AG10803 (cell line): ENCODE data around the gene GRM8.

Source experiments
- DNase-seq: peaks from one replicate; pipeline ENCODE4 v3.0.0; 2010; ENCODE audit warnings: low read depth
- H3K4me3 ChIP-seq: 2 replicates; pipeline ENCODE4 v1.5.1; 2011; ENCODE audit warnings: mild to moderate bottlenecking, low read length, control low read depth
- CTCF ChIP-seq: conservative IDR thresholded peaks from 2 replicates; pipeline ENCODE4 v1.5.1; 2011; ENCODE audit warnings: mild to moderate bottlenecking, low read length, control low read depth, inconsistent platforms

Gene GRM8

GRCh38 chr7:126978865-126979264 is 273.9 kb downstream of the GRM8 start:
- no peak for TF ChIP-seq CTCF
- no peak for DNase-seq
- no peak overlapping the region for H3K4me3 ChIP-seq

- H3K4me3 ChIP-seq, result no peak overlapping the region
- no peak for TF ChIP-seq CTCF
- DNase-seq, result no peak
These were observed 279.7 kb downstream of the GRM8 start for GRCh38 chr7:126973066-126973465.

GRCh38 chr7:126972571-126972970 is 280.2 kb downstream of the GRM8 start:
- H3K4me3 ChIP-seq, result no peak overlapping the region
- TF ChIP-seq CTCF, result no peak
- DNase-seq, result no peak

GRCh38 chr7:126959649-126960048 is 293.1 kb downstream of the GRM8 start:
- no peak for TF ChIP-seq CTCF
- H3K4me3 ChIP-seq, result no peak overlapping the region
- no peak for DNase-seq

GRCh38 chr7:126958367-126958766 is 294.4 kb downstream of the GRM8 start:
- H3K4me3 ChIP-seq, result no peak overlapping the region
- DNase-seq, result no peak
- no peak for TF ChIP-seq CTCF

- no peak overlapping the region for H3K4me3 ChIP-seq
- DNase-seq, result no peak
- TF ChIP-seq CTCF, result no peak
These were observed 295.3 kb downstream of the GRM8 start for GRCh38 chr7:126957443-126957842.

GRCh38 chr7:126953461-126953860 is 299.3 kb downstream of the GRM8 start:
- TF ChIP-seq CTCF, result no peak

More at GRCh38 chr7:126953461-126953860, 299.3 kb downstream of the GRM8 start:
- H3K4me3 ChIP-seq, result no peak overlapping the region
- no peak for DNase-seq
